RCC 7860 (cell line): ENCODE results near the gene FAM222B.

ENCODE experiments used
- DNase-seq: peaks from one replicate; pipeline ENCODE4 v3.0.0-alpha.2; 2015; ENCODE audit warnings: low spot score
- FAIRE-seq: peaks from 2 replicates; lab custom pipeline; 2012; peaks lifted over from hg19 to GRCh38; lab: Jason Lieb, UNC

FAM222B gene

DNA sequence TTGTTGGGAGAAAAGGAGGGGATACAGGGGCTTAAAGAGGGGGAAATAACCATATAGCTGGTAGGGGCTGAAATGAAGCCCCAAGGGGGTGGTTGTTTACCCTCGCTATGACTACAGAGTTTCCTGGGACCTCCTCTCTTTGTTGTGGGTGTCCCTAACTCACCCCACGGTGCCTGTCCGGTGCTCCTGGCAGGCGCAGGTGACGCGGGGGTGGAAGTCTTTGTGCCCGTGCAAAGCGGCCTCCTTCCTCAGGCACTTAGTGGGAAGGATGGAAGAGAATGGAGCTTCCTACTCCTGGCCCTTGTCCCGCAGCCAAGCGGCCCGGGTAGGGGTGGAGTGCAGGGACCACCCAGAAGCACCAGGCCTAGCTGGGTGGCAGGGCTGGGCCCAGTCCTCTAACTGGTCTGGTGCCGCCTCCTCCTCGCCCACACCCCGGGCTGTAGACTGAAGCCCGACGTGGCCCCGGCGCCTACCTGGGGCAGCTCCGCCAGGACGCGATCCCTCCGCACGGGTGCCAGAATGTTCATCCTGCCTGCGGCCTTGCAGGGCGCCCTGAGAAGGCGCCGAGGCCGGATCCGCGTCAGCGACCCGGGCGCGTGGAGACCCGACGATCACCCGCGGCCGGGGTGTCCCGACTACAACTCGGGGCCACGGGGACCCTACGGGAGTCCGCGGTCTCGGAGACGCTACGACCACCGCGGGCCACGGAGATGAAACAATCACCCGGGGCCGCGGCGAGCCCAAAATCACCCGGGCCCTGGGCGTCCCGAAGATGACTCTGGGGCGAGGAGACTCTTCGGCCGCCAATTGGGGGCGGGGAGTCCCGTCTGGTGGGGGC lies 125.6 kb downstream of the FAM222B start:
- DNase-seq (peak; percentile 5), FAIRE-seq (no peak)

DNA sequence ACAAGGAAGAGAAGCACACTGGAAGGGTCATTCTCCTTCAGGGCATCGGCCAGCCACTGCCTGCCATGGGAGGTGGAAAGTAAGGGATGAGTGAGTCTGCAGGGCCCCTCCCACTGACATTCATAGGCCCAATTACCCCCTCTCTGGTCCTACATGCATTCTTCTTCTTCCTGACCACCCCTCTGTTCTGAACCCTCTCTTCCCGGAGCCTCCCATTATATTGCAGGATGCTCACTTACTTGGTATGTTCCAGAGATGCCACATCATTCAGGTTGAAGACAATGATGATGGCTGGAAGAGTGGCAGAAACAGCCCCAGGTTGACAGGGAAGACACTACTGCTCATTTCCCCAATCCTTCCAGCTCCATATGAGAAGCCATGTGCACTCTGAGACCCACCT lies 127.4 kb downstream of the FAM222B start:
- FAIRE-seq (no peak), DNase-seq (no peak)

GRCh38 chr17:28714281-28714680 lies 128.3 kb downstream of the FAM222B start:
- DNase-seq: no peak
- no peak for FAIRE-seq

- DNase-seq (no peak), FAIRE-seq (no peak)
These were observed 129.7 kb downstream of the FAM222B start for GRCh38 chr17:28712705-28713415.

DNA sequence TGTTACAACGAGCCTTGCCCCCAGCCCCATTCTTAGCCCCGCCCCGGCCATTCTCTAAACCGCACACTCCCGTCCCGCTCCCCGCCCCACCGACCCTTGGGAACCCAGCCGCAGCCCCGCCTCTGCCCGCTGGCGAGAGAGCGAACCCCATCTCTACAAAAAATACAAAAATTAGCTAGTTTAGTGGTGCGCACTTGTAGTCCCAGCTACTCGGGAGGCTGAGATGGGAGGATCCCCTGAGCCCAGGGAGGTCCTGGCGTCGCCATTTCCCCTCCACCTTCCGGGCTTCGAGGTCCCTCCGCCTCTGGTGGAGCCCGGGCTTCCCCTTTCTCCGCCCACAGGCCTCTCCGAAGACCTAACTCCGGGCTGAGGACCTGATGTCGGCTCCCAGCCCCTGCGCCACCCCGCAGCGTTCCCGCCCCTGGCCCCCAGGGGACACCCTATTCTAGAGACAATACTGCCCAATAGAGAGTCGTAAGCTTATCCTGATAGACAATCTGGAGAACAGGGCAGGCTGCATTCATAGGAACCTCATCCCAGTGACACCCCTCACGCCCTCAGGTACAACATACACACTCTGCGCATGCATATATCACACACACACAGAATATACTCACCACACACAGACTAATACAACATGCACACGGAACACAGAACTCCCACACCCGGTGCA lies 130.4 kb downstream of the FAM222B start:
- DNase-seq (no peak), FAIRE-seq (no peak)

DNA sequence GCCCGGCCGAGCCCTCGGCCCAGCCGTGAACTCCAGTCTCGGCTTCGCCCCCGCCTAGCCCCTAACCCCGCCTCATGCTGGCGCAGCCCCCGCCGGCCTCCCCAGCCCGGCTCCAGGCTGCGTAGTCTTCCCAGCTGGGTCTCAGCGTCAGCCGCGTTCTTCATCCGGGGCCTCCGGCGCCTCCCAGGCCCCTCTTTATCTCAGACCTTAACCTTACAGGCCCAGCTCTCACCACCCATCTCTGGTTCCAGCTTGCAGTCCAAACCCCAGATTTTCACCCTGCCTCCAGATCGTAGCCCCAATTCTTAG lies 130.9 kb downstream of the FAM222B start, which contains the start of gene PROCA1:
PROCA1 (minus strand) TSS at position 166 of the 309 bp plus-strand sequence. CDS start 228 bp downstream, outside the sequence.
- FAIRE-seq: no peak

GRCh38 chr17:28710861-28711722 lies 131.5 kb downstream of the FAM222B start:
- peak; percentile 81 for DNase-seq
- no peak for FAIRE-seq

More for the DNA sequence above, 130.9 kb downstream of the FAM222B start, which contains the start of gene PROCA1:
- DNase-seq: no peak

GRCh38 chr17:28707339-28707720 lies 135.3 kb downstream of the FAM222B start:
- DNase-seq: no peak
- FAIRE-seq: no peak

- DNase-seq (no peak), FAIRE-seq (no peak)
These were observed 135.9 kb downstream of the FAM222B start for GRCh38 chr17:28706471-28707338.
